Suprapubic skin (tissue), 4 donors: ENCODE results near the gene MUSK. TPM values are rescaled to one million over a fixed set of nuclear protein-coding genes. Genes with fewer than 3 reads are reported as not detected.

Experiments
- DNase-seq, 2 donors: peaks; one replicate each; pipeline ENCODE4 v3.0.0-alpha.2; 2019; ENCODE audit warnings: low spot score in 2 of 2
- H3K27ac ChIP-seq: fragments of 200-600 bp; sonication (generic); one replicate; pipeline ENCODE4 v1.5.1; 2019
- H3K27me3 ChIP-seq: fragments of 200-600 bp; sonication (generic); one replicate; pipeline ENCODE4 v1.5.1; 2019
- H3K36me3 ChIP-seq: fragments of 200-600 bp; sonication (generic); one replicate; pipeline ENCODE4 v1.5.1; 2019
- H3K4me1 ChIP-seq: fragments of 200-600 bp; sonication (generic); one replicate; pipeline ENCODE4 v1.5.1; 2019
- H3K4me3 ChIP-seq: fragments of 200-600 bp; sonication (generic); one replicate; pipeline ENCODE4 v1.5.1; 2019; ENCODE audit warnings: mild to moderate bottlenecking
- H3K9me3 ChIP-seq: fragments of 200-600 bp; sonication (generic); one replicate; pipeline ENCODE4 v1.5.1; 2019
- CTCF ChIP-seq, 2 donors: fragments of 200-600 bp in 1 of 2; fragments of 450-650 bp in 1 of 2; sonication (generic) in 1 of 2; IDR thresholded peaks; one replicate each; pipeline ENCODE4 v1.5.1; 2016 to 2019; ENCODE audit warnings: antibody characterized with exemption in 2 of 2, mild to moderate bottlenecking in 1 of 2, moderate library complexity in 1 of 2
- EP300 ChIP-seq: sonication (generic); formaldehyde crosslinking; IDR thresholded peaks from one replicate; pipeline ENCODE4 v1.6.1; 2017; ENCODE audit warnings: antibody characterized with exemption
- POLR2A ChIP-seq, 2 donors: fragments of 450-650 bp; IDR thresholded peaks; one replicate each; pipeline ENCODE4 v1.6.1; 2017; ENCODE audit warnings: antibody characterized with exemption in 2 of 2, mild to moderate bottlenecking in 2 of 2, moderate library complexity in 2 of 2
- POLR2AphosphoS5 ChIP-seq, 3 donors: sonication (generic); formaldehyde crosslinking; IDR thresholded peaks; one replicate each; pipeline ENCODE4 v1.6.1; 2017; ENCODE audit warnings: antibody characterized with exemption in 3 of 3
- WGBS: methylation state at CpG from one replicate; pipeline ENCODE4 v1.1.5; 2018; 5-methylcytosine and 5-hydroxymethylcytosine counted together
- total RNA-seq, 4 donors: library from RNA; depleted of rRNA; stranded (reverse); fragments of >200 nt; gene quantifications; one replicate each; pipeline ENCODE4 v1.1.0, GENCODE V29; 2016

MUSK gene
- total RNA-seq, 4 donors from 2014 or later, result 0.45 to 1.5 TPM; not detected in 2

- 63% methylated on average over 2 of the region's 2 CpGs for WGBS
- TF ChIP-seq POLR2AphosphoS5 (IDR thresholded peaks at IDR 0.05) (no peak), EP300 (no peak), POLR2A (IDR thresholded peaks at IDR 0.05) (no peak), CTCF (IDR thresholded peaks at IDR 0.05) (no peak)
- Histone ChIP-seq H3K27ac (no peak overlapping the region), H3K4me1 (no peaks in the 10 kb centered on the region), H3K36me3 (no peaks in the 10 kb centered on the region), H3K27me3 (no peaks in the 10 kb centered on the region), H3K9me3 (no peaks in the 10 kb centered on the region), H3K4me3 (no peak overlapping the region)
- no peak for DNase-seq
Observed at GRCh38 chr9:110837401-110838005, 168.9 kb downstream of the MUSK start.

- Histone ChIP-seq H3K4me1 (no peaks in the 10 kb centered on the region), H3K27ac (no peak overlapping the region), H3K36me3 (no peaks in the 10 kb centered on the region), H3K4me3 (no peak overlapping the region), H3K9me3 (no peaks in the 10 kb centered on the region), H3K27me3 (no peaks in the 10 kb centered on the region)
- TF ChIP-seq EP300 (no peak), POLR2A (IDR thresholded peaks at IDR 0.05) (no peak), CTCF (IDR thresholded peaks at IDR 0.05) (no peak), POLR2AphosphoS5 (IDR thresholded peaks at IDR 0.05) (no peak)
- WGBS, result 83% methylated on average over 9 of the region's 9 CpGs
- DNase-seq, result no peak
Observed at GRCh38 chr9:110842169-110842568, 173.6 kb downstream of the MUSK start.

GRCh38 chr9:110842986-110843385 lies 174.4 kb downstream of the MUSK start:
- no peak overlapping the region for H3K27ac ChIP-seq
- no peaks in the 10 kb centered on the region for H3K27me3 ChIP-seq
- H3K9me3 ChIP-seq, result no peaks in the 10 kb centered on the region
- H3K36me3 ChIP-seq, result no peaks in the 10 kb centered on the region
- 54% methylated on average over 3 of the region's 3 CpGs for WGBS
- no peaks in the 10 kb centered on the region for H3K4me1 ChIP-seq
- H3K4me3 ChIP-seq, result no peak overlapping the region
- no peak for TF ChIP-seq CTCF (IDR thresholded peaks at IDR 0.05)
- TF ChIP-seq EP300, result no peak
- no peak for DNase-seq

GRCh38 chr9:110844121-110844520 lies 175.5 kb downstream of the MUSK start:
- H3K9me3 ChIP-seq, result no peaks in the 10 kb centered on the region
- no peaks in the 10 kb centered on the region for H3K27me3 ChIP-seq
- WGBS, result 88% methylated on average over 1 of the region's 1 CpG
- no peak overlapping the region for H3K4me3 ChIP-seq
- DNase-seq, result no peak
- no peaks in the 10 kb centered on the region for H3K36me3 ChIP-seq
- no peaks in the 10 kb centered on the region for H3K4me1 ChIP-seq
- TF ChIP-seq POLR2AphosphoS5 (IDR thresholded peaks at IDR 0.05) (no peak), EP300 (no peak), CTCF (IDR thresholded peaks at IDR 0.05) (no peak), POLR2A (IDR thresholded peaks at IDR 0.05) (no peak)
- H3K27ac ChIP-seq, result no peak overlapping the region

- no peak for TF ChIP-seq EP300
- no peaks in the 10 kb centered on the region for H3K9me3 ChIP-seq
- WGBS, result 92% methylated on average over 2 of the region's 2 CpGs
- no peaks in the 10 kb centered on the region for H3K36me3 ChIP-seq
- H3K4me3 ChIP-seq, result no peak overlapping the region
- no peak for DNase-seq
- no peak overlapping the region for H3K27ac ChIP-seq
- H3K27me3 ChIP-seq, result no peaks in the 10 kb centered on the region
- H3K4me1 ChIP-seq, result no peaks in the 10 kb centered on the region
Observed at GRCh38 chr9:110846215-110846614, 177.6 kb downstream of the MUSK start.

GRCh38 chr9:110847671-110848070 lies 179.1 kb downstream of the MUSK start:
- DNase-seq, result no peak
- Histone ChIP-seq H3K27me3 (no peaks in the 10 kb centered on the region), H3K4me1 (no peaks in the 10 kb centered on the region), H3K27ac (no peak overlapping the region), H3K36me3 (no peaks in the 10 kb centered on the region), H3K4me3 (no peak overlapping the region), H3K9me3 (no peaks in the 10 kb centered on the region)
- 11% methylated on average over 3 of the region's 3 CpGs for WGBS
- TF ChIP-seq CTCF (IDR thresholded peaks at IDR 0.05), result no peak
- TF ChIP-seq POLR2AphosphoS5 (IDR thresholded peaks at IDR 0.05), result no peak
- TF ChIP-seq EP300, result no peak
- TF ChIP-seq POLR2A (IDR thresholded peaks at IDR 0.05), result no peak
